Fibroblast of skin of left quadriceps (primary cell): ENCODE data around the gene TEX13A.

Source experiments
- DNase-seq, 2 experiments: peaks; one replicate each; pipeline ENCODE4 v3.0.0-alpha.2; 2013; ENCODE audit warnings: low read depth in 2 of 2

TEX13A gene

GRCh38 chrX:105173071-105173470, 47.4 kb downstream of the TEX13A start:
- no peak for DNase-seq
